Measurements from ENCODE around the gene ZNF423. TPM values are rescaled to one million over a fixed set of nuclear protein-coding genes. Genes with fewer than 3 reads are reported as not detected.

The ZNF423 gene
- total RNA-seq, 4 donors from 2014 or later: 6.6 to 22.9 (median 8.6) TPM

DNA sequence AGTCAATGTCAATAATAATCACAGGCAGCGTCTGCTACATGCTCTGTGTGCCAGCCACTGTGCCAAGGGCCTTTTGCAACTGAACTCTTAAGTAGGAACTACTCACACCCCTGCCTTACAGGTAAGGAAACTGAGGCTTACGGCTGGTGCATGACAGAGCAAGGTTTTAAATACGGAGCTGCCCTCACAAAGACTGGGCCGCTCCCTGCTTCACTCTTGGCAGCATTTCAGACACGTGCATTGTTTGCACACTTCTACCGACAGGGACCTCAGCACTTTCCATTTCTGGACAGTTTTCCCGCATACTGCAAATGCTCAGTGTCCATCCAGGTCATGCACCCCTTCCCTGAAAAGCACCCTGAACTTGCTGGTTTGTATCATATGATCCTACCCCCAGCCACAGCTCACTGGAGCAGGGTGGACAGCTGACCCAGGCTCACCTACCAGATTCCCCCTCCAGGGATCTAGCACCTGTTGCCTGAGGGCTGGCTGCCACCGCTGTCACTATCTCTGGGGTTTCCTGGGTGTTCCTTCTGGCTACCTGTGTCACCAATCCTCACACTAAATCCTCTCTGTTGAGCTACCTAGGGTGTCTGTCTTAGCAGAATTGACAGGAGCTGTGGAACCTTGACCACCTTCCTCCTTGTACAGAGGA is 339.4 kb downstream of the ZNF423 start:
- no peak for DNase-seq (ENCODE audit: low spot score)
- TF ChIP-seq, protein P1, sequence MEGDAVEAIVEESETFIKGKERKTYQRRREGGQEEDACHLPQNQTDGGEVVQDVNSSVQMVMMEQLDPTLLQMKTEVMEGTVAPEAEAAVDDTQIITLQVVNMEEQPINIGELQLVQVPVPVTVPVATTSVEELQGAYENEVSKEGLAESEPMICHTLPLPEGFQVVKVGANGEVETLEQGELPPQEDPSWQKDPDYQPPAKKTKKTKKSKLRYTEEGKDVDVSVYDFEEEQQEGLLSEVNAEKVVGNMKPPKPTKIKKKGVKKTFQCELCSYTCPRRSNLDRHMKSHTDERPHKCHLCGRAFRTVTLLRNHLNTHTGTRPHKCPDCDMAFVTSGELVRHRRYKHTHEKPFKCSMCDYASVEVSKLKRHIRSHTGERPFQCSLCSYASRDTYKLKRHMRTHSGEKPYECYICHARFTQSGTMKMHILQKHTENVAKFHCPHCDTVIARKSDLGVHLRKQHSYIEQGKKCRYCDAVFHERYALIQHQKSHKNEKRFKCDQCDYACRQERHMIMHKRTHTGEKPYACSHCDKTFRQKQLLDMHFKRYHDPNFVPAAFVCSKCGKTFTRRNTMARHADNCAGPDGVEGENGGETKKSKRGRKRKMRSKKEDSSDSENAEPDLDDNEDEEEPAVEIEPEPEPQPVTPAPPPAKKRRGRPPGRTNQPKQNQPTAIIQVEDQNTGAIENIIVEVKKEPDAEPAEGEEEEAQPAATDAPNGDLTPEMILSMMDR (IDR thresholded peaks at IDR 0.05): no peak
- no peak for ATAC-seq (ENCODE audit: low FRiP score)

DNA sequence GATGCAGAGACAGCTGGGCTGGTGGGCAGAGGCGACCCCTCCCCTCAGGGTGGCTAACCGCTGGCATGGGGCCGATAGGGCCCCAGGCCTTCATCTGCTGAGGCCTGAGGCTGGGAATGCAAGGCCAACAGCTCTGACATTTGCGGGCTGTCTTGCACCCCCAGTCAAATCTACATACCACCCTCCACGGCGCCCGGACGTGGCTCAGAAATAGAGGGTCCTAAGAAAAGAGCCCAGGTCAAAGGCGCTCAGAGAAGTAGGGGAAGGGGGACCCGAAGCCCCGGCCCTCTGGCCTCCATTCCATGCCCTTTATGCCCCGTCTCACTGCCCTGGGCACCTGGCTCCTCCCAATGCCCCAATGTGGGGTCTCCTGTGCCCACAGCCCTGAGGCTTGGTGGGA is 340.1 kb downstream of the ZNF423 start:
- TF ChIP-seq, protein P1 (IDR thresholded peaks at IDR 0.05): no peak
- ATAC-seq (ENCODE audit: low FRiP score) (no peak), DNase-seq (ENCODE audit: low spot score) (no peak)

DNA sequence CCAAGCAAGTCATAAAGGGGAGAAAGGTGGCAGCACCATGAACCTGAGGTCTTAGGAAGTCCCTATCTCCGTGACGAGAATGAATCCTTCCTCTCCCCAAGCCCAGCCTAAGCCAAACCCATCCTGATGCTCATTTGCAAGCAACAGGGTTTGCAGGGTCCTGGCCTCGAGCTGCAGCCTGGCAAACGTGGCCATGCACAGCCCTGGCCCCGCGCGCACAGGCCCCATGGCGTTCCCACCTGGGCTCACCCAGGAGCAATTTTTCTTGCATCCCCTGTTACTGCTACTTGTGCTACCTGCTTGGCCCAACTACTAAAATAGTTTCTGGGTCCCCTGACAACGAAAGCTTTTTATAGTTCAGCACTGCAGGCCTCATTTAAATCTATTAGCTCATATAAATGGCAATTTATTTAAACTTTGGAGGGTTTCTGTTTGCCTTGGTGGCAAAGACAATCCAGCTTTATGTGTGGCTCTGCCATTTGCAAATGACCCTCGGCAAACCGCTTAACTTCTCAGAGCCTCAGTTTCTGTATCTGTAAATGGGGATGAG is 340.8 kb downstream of the ZNF423 start:
- TF ChIP-seq, protein P1 (IDR thresholded peaks at IDR 0.05): no peak
- DNase-seq (ENCODE audit: low spot score): no peak
- ATAC-seq (ENCODE audit: low FRiP score): no peak

DNA sequence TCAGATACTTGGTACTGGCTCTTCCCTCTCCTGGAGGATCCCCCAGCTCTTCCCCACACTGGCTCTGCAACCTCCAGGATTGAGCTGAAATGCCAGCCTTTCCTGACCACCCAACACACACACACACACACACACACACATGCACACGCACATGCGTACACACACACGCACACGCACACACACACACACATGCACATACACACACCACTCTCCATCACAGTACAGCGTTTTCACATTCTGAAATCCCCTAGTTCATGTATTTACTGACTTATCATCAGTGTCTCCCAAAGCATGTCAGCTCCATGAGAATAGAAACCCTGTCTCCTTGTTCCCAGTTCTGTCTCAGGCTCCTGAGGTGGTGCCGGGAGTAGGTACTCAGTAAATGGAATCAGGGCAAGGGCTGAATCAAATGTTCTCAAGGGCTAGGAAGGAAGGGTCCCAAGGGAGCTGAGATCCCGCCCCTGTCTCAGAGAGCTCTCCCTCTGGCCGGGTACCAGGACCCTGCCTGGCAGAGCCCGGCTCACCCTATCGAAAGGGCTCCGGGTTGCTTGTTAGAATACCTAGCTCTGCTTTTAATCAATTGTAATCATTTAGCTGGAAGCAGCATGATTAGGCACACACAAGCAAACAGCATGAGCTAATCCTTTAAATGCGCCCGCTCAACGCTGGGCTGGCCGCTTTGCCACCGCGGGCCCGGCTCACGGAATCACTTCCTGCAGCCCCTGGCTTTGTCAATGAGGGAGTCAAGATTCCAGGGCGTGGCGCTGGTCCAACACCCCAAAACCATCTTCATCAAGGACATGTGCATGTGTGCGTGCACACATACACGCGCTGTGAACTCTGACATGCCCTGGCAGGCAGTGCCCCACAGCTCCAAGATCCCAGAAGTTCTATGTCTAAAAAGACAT is 341.6 kb downstream of the ZNF423 start:
- ATAC-seq (ENCODE audit: low FRiP score) (no peak), DNase-seq (ENCODE audit: low spot score) (no peak)
- TF ChIP-seq, protein P1 (IDR thresholded peaks at IDR 0.05): no peak

DNA sequence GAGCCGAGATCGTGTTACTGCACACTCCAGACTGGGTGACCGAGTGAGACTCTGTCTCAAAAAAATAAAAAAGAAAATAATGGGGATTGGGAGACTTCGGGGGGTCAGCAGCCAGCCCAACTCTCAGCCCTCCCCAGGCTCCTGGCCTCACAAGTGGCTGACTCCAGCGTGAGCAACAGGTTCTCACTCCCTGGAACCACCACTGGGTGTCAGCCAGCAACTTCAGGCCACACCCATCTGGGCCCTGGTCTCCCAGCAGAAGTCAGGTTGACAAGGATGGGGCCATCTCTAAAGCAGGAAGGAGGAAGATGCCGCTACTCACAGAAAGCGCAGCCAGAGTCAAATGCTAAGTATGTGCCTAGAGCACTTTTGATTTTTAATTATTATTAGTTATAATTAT is 342.9 kb downstream of the ZNF423 start:
- ATAC-seq (ENCODE audit: low FRiP score) (no peak), DNase-seq (ENCODE audit: low spot score) (no peak)
- TF ChIP-seq, protein P1 (IDR thresholded peaks at IDR 0.05): no peak

DNA sequence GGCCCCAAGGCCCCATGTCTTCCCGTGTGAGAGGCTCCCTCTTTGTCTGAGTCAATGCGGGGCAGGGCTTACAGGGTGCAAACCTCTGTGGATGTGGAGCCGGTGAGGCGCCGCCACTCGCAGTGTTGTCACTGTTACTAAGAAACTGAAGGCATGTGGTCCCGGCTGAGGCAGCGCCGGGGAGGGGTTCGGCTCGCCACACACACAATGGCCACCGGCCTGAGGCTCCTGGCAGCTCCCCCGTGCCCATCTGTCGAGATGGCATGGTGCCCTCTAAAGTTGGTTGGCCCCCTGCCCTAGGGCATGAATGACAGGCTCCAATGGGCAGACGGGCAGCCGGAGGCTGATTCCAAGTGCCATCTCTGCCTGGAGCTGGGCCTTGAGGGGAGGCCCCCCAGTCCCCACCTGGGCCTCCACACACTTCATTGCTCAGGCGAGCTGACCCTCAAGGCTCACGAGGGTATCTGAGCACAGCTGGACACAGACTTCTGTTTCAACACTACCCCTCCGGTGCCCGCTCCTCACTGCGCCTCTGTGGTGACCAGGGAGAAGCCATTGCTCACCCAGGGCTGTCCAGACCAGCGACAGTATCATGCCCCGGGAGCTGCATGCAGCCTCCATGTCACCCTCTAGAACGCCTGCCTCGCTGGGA is 345.1 kb downstream of the ZNF423 start:
- TF ChIP-seq, protein P1 (IDR thresholded peaks at IDR 0.05): no peak
- DNase-seq (ENCODE audit: low spot score): no peak
- ATAC-seq (ENCODE audit: low FRiP score): no peak
